Testis (tissue), 2 donors: ENCODE data around the gene NNMT.

Experiments used
- POLR2A ChIP-seq: fragments of 450-650 bp; IDR thresholded peaks from one replicate; pipeline ENCODE4 v1.6.1; 2017; ENCODE audit warnings: antibody characterized with exemption, mild to moderate bottlenecking, moderate library complexity
- TF ChIP-seq, protein P1 (sequence below), 3 experiments: fragments of 450-650 bp in 2 of 3; fragments of 200-600 bp in 1 of 3; sonication (generic) in 1 of 3; IDR thresholded peaks; one replicate each; pipeline ENCODE4 v1.5.1; 2016 to 2019; ENCODE audit warnings: antibody characterized with exemption in 3 of 3, mild to moderate bottlenecking in 2 of 3, moderate library complexity in 1 of 3

DNA sequence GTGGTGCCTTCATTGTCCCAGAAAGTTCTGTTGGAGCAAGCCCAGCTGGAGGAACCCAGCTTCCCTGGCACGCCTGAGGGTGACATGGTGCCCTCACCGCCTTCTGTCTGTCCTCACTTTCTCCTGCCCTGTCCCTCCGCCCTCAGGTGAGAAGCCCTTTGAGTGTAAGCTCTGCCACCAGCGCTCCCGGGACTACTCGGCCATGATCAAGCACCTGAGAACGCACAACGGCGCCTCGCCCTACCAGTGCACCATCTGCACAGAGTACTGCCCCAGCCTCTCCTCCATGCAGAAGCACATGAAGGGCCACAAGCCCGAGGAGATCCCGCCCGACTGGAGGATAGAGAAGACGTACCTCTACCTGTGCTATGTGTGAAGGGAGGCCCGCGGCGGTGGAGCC lies 46.0 kb upstream of the NNMT start:
- TF ChIP-seq, protein P1, sequence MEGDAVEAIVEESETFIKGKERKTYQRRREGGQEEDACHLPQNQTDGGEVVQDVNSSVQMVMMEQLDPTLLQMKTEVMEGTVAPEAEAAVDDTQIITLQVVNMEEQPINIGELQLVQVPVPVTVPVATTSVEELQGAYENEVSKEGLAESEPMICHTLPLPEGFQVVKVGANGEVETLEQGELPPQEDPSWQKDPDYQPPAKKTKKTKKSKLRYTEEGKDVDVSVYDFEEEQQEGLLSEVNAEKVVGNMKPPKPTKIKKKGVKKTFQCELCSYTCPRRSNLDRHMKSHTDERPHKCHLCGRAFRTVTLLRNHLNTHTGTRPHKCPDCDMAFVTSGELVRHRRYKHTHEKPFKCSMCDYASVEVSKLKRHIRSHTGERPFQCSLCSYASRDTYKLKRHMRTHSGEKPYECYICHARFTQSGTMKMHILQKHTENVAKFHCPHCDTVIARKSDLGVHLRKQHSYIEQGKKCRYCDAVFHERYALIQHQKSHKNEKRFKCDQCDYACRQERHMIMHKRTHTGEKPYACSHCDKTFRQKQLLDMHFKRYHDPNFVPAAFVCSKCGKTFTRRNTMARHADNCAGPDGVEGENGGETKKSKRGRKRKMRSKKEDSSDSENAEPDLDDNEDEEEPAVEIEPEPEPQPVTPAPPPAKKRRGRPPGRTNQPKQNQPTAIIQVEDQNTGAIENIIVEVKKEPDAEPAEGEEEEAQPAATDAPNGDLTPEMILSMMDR (IDR thresholded peaks at IDR 0.05) = no peak
- TF ChIP-seq POLR2A = no peak
